ENCODE results near the gene CEBPE.

DNA sequence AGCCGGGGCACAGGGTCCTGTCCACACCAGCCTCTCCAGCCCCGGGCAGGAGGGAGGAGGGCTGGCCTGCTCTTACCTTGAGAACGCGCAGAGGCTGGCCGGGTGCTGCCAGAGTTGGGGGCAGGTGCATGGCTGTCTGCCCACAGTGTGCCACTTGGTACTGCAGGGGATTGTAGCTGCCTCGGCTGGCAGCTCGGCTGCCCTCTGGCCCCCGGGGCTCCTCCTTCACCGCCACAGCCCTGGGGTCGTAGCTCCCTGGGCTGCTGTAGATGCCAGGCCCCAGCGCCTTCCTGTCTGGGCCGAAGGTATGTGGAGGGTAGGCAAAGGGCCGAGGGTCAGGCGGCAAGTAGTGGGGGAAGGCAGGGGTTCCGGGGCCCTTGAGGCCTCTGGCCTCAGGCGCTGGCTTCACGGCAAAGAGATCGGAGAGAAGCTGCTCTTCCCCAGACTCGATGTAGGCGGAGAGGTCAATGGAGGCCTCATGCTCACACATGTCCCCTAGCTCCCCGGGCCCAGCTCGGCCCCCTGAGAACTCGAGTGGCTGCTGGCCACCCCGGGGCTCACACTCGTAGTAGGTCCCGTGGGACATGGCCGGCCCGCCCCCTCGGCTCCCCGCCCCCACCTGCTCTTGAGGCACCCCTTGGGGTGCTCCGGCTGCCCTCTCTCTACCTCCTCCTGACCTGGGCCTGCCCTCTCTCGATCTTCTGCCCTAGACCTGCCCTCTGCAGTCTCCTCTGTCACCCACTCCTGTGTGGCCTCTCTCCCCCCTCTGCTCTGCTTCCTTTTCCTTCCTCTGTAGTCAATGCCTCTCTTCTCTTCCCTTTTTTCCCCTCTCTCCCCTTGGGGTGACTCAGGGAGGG lies at the start of gene CEBPE:
- TF ChIP-seq, protein P1, sequence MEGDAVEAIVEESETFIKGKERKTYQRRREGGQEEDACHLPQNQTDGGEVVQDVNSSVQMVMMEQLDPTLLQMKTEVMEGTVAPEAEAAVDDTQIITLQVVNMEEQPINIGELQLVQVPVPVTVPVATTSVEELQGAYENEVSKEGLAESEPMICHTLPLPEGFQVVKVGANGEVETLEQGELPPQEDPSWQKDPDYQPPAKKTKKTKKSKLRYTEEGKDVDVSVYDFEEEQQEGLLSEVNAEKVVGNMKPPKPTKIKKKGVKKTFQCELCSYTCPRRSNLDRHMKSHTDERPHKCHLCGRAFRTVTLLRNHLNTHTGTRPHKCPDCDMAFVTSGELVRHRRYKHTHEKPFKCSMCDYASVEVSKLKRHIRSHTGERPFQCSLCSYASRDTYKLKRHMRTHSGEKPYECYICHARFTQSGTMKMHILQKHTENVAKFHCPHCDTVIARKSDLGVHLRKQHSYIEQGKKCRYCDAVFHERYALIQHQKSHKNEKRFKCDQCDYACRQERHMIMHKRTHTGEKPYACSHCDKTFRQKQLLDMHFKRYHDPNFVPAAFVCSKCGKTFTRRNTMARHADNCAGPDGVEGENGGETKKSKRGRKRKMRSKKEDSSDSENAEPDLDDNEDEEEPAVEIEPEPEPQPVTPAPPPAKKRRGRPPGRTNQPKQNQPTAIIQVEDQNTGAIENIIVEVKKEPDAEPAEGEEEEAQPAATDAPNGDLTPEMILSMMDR (IDR thresholded peaks at IDR 0.05), result no peak
- TF ChIP-seq EP300 (IDR thresholded peaks at IDR 0.05) (no peak), POLR2A (IDR thresholded peaks at IDR 0.05) (no peak)
